GM19025 (cell line): ENCODE data around the gene CCL2.
"Not testable (repeated sequence)": the region's sequence is repeated elsewhere in the genome, so short reads cannot be mapped to it uniquely, and the experiment has no call there.

Experiments used
- ATAC-seq: cut with Tn5 transposase; IDR thresholded peaks from one replicate; pipeline ENCODE4 v1.9.1; 2021; ENCODE audit warnings: mild to moderate bottlenecking, low read depth, moderate library complexity; ENCODE audit not compliant: unreplicated experiment

Gene CCL2

GRCh38 chr17:34254651-34255380, at the start of gene CCL2:
TSS of gene CCL2 (plus strand) at chr17:34255285. CDS start at chr17:34255350, 65 bp downstream.
- no peak for ATAC-seq

GRCh38 chr17:34205401-34205800, 49.7 kb upstream of the CCL2 start:
- ATAC-seq, result no peak

DNA sequence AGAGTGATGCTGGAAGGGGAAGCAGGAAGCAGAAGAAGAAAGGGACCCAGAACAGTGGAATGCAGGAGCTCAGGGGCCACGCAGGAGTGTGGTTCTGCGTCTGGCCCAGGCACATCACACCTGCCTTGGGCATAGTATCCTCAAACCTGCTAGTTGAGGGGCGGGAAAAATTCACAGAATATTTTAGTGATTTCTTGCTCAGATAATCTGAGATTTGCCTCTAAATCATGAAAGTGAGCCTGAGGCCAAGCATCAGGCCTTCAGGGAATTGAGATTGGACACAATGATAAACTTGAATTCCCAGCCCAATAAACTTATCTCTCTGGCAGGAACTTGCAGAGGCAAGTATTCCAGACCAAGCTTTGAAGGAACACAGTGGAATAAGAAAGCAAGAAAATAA, 48.5 kb upstream of the CCL2 start:
- ATAC-seq, result no peak

GRCh38 chr17:34207572-34207971, 47.5 kb upstream of the CCL2 start:
- ATAC-seq, result no peak

DNA sequence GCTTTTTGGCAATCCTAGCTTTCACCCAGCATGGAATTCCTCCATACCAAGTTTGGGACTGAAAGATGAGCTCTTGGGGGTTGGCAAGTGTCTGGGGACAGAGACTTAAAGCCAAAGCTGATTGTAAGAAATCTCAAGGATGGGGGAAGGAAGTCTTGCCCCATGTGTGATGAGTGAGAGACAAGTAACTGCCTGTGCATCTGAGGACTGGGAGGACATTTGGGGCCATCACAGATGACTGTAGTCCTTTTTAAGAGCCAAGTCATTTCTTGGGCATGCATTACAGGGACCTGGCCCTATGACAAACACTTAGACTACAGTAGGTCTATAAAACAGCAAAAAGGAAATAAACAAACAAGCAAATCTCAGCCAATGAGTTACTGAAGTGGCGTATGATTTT, 36.3 kb upstream of the CCL2 start:
- no peak for ATAC-seq

GRCh38 chr17:34219405-34219804, 35.7 kb upstream of the CCL2 start:
- no peak for ATAC-seq

DNA sequence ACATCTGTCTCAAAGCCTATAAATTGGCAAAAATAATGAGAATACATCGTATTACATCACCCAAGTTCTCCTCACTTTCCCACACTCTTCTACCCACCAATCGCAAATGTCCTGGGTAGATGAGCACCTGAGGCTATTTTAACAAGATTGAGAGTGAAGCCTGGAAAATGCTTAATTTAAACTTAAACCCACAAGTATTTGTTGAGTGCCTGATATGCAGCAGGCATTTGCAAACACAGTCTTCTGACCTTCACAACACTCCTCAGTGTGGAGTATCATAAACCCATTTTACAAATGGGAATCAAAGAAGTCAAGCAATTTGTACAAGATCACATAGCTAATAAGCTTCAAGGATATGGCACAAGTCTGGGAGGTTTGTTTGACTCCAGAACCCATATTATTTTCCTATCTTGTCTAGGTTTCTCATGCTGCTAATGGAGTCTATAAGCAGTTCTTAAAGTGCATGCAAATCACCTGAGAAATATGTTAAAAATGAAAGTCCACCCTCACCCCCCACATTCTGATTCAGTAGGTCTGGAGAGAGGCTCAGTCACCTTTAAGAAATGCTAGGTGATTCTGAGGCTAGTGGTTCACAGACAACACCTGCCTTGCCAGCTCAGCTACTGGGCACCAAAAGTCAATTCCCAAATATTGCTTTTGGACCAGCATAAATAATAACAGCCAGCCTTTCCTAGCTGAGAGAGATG, 34.9 kb upstream of the CCL2 start:
- ATAC-seq, result no peak

DNA sequence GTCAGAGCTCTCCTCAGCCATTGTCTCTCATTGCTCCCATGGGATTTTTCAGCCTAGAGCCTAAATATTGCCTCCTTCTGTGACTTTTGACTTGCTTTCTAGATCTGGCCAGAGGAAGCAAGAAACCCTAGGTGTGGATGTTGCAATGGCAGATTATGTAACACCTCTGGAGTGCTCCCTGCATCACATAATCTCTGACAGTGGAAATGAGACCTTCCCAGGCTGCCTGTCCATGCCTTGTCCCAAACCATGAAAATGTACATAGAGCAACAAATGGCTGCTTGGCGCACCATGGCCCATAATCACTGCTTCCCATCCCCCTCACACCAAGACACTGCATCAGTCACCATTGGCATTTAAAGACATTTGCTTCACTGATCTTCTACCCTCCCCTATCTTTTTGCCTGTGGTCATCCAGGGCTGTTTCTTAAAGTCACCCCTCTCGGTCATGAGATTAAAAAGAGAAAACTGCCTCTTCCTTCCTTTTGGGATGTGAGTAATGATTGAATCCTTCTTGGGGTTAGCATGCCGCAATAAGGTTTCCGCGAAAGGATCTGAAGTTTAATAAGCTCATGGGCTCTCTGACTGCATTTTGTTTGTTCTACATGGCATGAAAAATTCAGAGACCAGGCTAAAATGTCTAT, 34.2 kb upstream of the CCL2 start:
- ATAC-seq, result no peak

DNA sequence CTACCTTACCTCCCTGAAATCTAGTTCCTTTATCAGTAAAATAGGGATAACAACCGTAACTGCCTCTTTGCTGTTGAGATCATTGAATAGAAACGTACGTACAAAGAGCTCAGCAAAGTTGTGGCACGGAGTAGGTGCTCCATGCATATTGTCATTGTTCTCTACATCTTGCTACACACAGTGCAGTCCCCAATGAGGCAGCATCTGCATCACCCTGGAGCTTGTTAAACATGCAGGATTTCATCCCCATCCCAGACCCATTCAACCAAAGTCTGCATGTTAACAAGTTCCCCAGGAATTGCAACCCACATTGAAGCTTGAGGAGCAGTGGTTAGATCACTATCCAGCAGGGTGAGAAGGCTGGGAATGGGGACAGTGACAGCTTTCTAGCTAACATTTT, 33.7 kb upstream of the CCL2 start:
- ATAC-seq, result no peak

DNA sequence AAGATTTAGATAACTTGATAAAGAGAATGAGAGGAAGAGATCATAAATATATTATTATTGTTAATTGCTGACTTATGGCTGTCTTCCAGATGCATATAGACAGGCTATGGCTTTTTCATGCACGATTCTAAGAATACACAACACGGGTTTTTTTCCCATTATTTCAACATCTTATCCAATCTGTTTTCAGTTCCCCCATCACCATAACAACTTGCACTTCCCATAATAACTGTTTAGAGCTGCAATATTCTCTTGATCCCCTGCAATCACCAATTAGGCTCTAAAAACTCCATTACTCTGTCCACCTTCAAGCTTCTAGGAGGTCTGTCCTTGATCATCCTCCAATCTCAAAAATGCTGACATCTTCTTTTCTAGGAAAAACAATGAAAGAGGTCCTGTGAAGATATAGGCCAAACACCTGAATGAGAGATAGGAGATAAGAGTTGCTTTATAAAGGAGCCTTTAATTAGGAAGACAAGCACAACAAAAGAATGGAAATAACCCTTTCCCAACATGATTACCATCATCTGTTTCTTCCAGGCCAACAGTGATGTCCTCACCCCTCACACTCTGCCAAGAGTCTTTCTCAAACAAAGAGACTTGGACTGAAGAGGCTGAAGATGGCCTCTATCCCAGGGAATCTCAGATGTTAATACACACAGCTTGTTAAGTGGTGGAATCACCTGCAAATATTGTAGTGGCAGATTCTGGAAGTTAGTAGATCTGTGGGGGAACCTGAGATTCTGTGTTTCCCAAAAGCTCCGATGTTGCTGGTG, 32.2 kb upstream of the CCL2 start:
- no peak for ATAC-seq

- no peak for ATAC-seq
Observed at GRCh38 chr17:34225046-34225445, 30.0 kb upstream of the CCL2 start.

DNA sequence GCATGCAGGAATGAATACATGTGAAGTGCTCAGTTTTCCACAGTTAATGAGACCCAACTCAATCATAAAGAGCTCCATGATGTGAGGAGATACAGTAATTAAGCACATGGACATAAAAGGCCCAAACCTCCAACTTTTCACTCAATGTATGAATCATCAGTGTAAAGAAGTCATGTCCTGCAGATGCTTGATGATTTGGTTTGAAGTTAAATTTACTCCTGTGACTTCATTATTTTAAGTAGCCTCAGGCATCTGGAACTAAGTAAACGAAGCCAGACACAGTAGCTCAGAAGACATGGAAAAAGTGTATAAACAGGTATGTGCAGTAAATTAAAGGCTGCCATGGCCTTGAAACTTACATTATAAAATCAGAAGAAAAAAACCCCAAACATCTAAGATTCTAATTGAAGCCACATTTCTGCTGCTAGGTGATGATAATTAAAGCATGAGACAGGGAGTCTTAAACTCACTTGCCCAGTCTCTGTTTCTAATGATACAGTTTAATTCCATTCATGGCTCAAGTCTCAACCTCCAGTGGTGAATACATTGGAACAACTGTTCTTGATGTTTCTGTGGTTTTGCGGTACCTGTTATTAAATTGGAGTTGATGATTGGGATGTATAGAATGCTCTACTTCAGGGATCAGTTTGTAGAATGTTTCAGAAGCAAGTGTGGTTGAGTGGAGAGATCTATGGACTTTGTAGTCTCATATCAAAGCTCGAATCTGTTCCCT, 28.9 kb upstream of the CCL2 start:
- ATAC-seq, result no peak

GRCh38 chr17:34226744-34227034, 28.4 kb upstream of the CCL2 start:
- no peak for ATAC-seq

GRCh38 chr17:34227293-34227692, 27.8 kb upstream of the CCL2 start:
- not testable (repeated sequence) for ATAC-seq

- no peak for ATAC-seq
Observed at GRCh38 chr17:34227707-34228106, 27.4 kb upstream of the CCL2 start.

- no peak for ATAC-seq
Observed at GRCh38 chr17:34228781-34229180, 26.3 kb upstream of the CCL2 start.

DNA sequence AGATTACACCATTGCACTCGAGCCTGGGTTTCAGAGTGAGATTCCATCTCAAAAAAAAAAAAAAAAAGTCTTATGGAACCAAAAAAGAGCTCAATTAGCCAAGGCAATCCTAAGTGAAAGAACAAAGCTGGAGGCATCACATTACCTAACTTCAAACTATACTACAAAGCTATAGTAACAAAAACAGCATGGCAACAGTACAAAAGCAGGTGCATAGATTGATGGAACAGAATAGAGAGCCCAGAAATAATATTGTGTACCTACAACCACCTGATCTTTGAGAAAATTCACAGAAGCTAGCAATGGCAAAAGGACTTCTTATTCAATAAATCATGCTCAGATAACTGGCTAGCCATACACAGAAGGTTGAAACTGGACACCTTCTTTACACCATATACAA, 24.7 kb upstream of the CCL2 start:
- ATAC-seq, result no peak

GRCh38 chr17:34234616-34235015, 20.5 kb upstream of the CCL2 start:
- no peak for ATAC-seq

GRCh38 chr17:34235389-34236028, 19.6 kb upstream of the CCL2 start:
- no peak for ATAC-seq

- ATAC-seq, result no peak
Observed at GRCh38 chr17:34236281-34236892, 18.7 kb upstream of the CCL2 start.
